NT2/D1 (cell line): ENCODE measurements around the gene SLC7A7.

Experiments
- SUZ12 ChIP-seq: IDR thresholded peaks from 2 replicates; pipeline ENCODE4 v1.6.1; 2011; ENCODE audit not compliant: insufficient read length, insufficient read depth; ENCODE audit errors: extremely low read depth
- ZNF274 ChIP-seq: IDR thresholded peaks from 2 replicates; pipeline ENCODE4 v1.6.1; 2011; ENCODE audit warnings: mild to moderate bottlenecking, low read depth, low read length

GRCh38 chr14:22739423-22739822 is 75.8 kb downstream of the SLC7A7 start:
- TF ChIP-seq SUZ12, result no peak
- no peak for TF ChIP-seq ZNF274
